Measurements from ENCODE around the gene CAMK2A.

The CAMK2A gene

GRCh38 chr5:150184990-150185912 is 104.3 kb downstream of the CAMK2A start:
- DNase-seq (ENCODE audit: low spot score in 2 of 2) = no peak
- Histone ChIP-seq H3K27me3 (ENCODE audit: low read depth) (no peaks in the 10 kb centered on the region), H3K36me3 (replicated peaks) (no peaks in the 10 kb centered on the region), H3K9me3 (no peaks in the 10 kb centered on the region), H3K4me3 (no peak overlapping the region), H3K4me1 (no peaks in the 10 kb centered on the region)
- in situ Hi-C loops (cut with MboI; ENCODE audit: low sequenced_read_pairs) = no loop called here

GRCh38 chr5:150184006-150184405 is 105.6 kb downstream of the CAMK2A start:
- Histone ChIP-seq H3K36me3 (replicated peaks) (no peaks in the 10 kb centered on the region), H3K4me3 (no peak overlapping the region), H3K27me3 (ENCODE audit: low read depth) (no peaks in the 10 kb centered on the region), H3K4me1 (no peaks in the 10 kb centered on the region), H3K9me3 (no peaks in the 10 kb centered on the region)
- DNase-seq (ENCODE audit: low spot score in 2 of 2) = no peak
- in situ Hi-C loops (cut with MboI; ENCODE audit: low sequenced_read_pairs) = no loop called here

- H3K9me3 ChIP-seq = no peaks in the 10 kb centered on the region
Observed at GRCh38 chr5:150183436-150183835, 106.1 kb downstream of the CAMK2A start.

GRCh38 chr5:150182774-150183173 is 106.8 kb downstream of the CAMK2A start:
- no peaks in the 10 kb centered on the region for H3K36me3 ChIP-seq (replicated peaks)
- H3K27me3 ChIP-seq (ENCODE audit: low read depth) = no peaks in the 10 kb centered on the region
- H3K4me3 ChIP-seq = no peak overlapping the region
- H3K9me3 ChIP-seq = no peaks in the 10 kb centered on the region
- no peaks in the 10 kb centered on the region for H3K4me1 ChIP-seq
- in situ Hi-C loops (cut with MboI; ENCODE audit: low sequenced_read_pairs) = no loop called here
- DNase-seq (ENCODE audit: low spot score in 2 of 2) = no peak

More at GRCh38 chr5:150183436-150183835, 106.1 kb downstream of the CAMK2A start:
- no peak for DNase-seq (ENCODE audit: low spot score in 2 of 2)
- no peaks in the 10 kb centered on the region for H3K36me3 ChIP-seq (replicated peaks)
- H3K27me3 ChIP-seq (ENCODE audit: low read depth) = no peaks in the 10 kb centered on the region
- H3K4me3 ChIP-seq = no peak overlapping the region
- H3K4me1 ChIP-seq = no peaks in the 10 kb centered on the region
- in situ Hi-C loops (cut with MboI; ENCODE audit: low sequenced_read_pairs) = no loop called here

GRCh38 chr5:150181766-150182545 is 107.6 kb downstream of the CAMK2A start:
- in situ Hi-C loops (cut with MboI; ENCODE audit: low sequenced_read_pairs) = no loop called here
- H3K4me3 ChIP-seq = no peak overlapping the region
- H3K9me3 ChIP-seq = no peaks in the 10 kb centered on the region
- no peaks in the 10 kb centered on the region for H3K36me3 ChIP-seq (replicated peaks)
- no peaks in the 10 kb centered on the region for H3K27me3 ChIP-seq (ENCODE audit: low read depth)
- H3K4me1 ChIP-seq = no peaks in the 10 kb centered on the region
- no peak for DNase-seq (ENCODE audit: low spot score in 2 of 2)

GRCh38 chr5:150181027-150181426 is 108.5 kb downstream of the CAMK2A start:
- DNase-seq (ENCODE audit: low spot score in 2 of 2) = no peak
- in situ Hi-C loops (cut with MboI; ENCODE audit: low sequenced_read_pairs) = no loop called here
- no peak overlapping the region for H3K4me3 ChIP-seq

GRCh38 chr5:150180241-150181026 is 109.1 kb downstream of the CAMK2A start:
- Histone ChIP-seq H3K4me3 (no peak overlapping the region), H3K27me3 (ENCODE audit: low read depth) (no peaks in the 10 kb centered on the region), H3K4me1 (no peaks in the 10 kb centered on the region), H3K9me3 (no peaks in the 10 kb centered on the region), H3K36me3 (replicated peaks) (no peaks in the 10 kb centered on the region)
- no peak for DNase-seq (ENCODE audit: low spot score in 2 of 2)
- in situ Hi-C loops (cut with MboI; ENCODE audit: low sequenced_read_pairs) = no loop called here

More at GRCh38 chr5:150181027-150181426, 108.5 kb downstream of the CAMK2A start:
- Histone ChIP-seq H3K4me1 (no peaks in the 10 kb centered on the region), H3K36me3 (replicated peaks) (no peaks in the 10 kb centered on the region), H3K27me3 (ENCODE audit: low read depth) (no peaks in the 10 kb centered on the region), H3K9me3 (no peaks in the 10 kb centered on the region)

- no peak for DNase-seq (ENCODE audit: low spot score in 2 of 2)
- Histone ChIP-seq H3K36me3 (replicated peaks) (no peaks in the 10 kb centered on the region), H3K4me3 (no peak overlapping the region)
Observed at GRCh38 chr5:150179019-150179620, 110.5 kb downstream of the CAMK2A start.

GRCh38 chr5:150178262-150178661 is 111.3 kb downstream of the CAMK2A start:
- H3K4me1 ChIP-seq = no peaks in the 10 kb centered on the region
- in situ Hi-C loops (cut with MboI; ENCODE audit: low sequenced_read_pairs) = no loop called here
- H3K36me3 ChIP-seq (replicated peaks) = no peaks in the 10 kb centered on the region
- H3K4me3 ChIP-seq = no peak overlapping the region
- no peaks in the 10 kb centered on the region for H3K9me3 ChIP-seq
- DNase-seq (ENCODE audit: low spot score in 2 of 2) = no peak
- H3K27me3 ChIP-seq (ENCODE audit: low read depth) = no peaks in the 10 kb centered on the region

More at GRCh38 chr5:150179019-150179620, 110.5 kb downstream of the CAMK2A start:
- no peaks in the 10 kb centered on the region for H3K9me3 ChIP-seq
- H3K27me3 ChIP-seq (ENCODE audit: low read depth) = no peaks in the 10 kb centered on the region
- in situ Hi-C loops (cut with MboI; ENCODE audit: low sequenced_read_pairs) = no loop called here
- no peaks in the 10 kb centered on the region for H3K4me1 ChIP-seq

- in situ Hi-C loops (cut with MboI; ENCODE audit: low sequenced_read_pairs) = no loop called here
- Histone ChIP-seq H3K27me3 (ENCODE audit: low read depth) (no peaks in the 10 kb centered on the region), H3K36me3 (replicated peaks) (no peaks in the 10 kb centered on the region), H3K9me3 (no peaks in the 10 kb centered on the region), H3K4me3 (no peak overlapping the region), H3K4me1 (no peaks in the 10 kb centered on the region)
- no peak for DNase-seq (ENCODE audit: low spot score in 2 of 2)
Observed at GRCh38 chr5:150177721-150178120, 111.9 kb downstream of the CAMK2A start.

- no peaks in the 10 kb centered on the region for H3K27me3 ChIP-seq (ENCODE audit: low read depth)
- H3K4me3 ChIP-seq = no peak overlapping the region
- DNase-seq (ENCODE audit: low spot score in 2 of 2) = no peak
- in situ Hi-C loops (cut with MboI; ENCODE audit: low sequenced_read_pairs) = no loop called here
- H3K4me1 ChIP-seq = no peaks in the 10 kb centered on the region
- no peaks in the 10 kb centered on the region for H3K36me3 ChIP-seq (replicated peaks)
- H3K9me3 ChIP-seq = no peaks in the 10 kb centered on the region
Observed at GRCh38 chr5:150176745-150177477, 112.7 kb downstream of the CAMK2A start.

GRCh38 chr5:150175536-150175935 is 114.0 kb downstream of the CAMK2A start:
- no peaks in the 10 kb centered on the region for H3K4me1 ChIP-seq
- H3K4me3 ChIP-seq = no peak overlapping the region
- in situ Hi-C loops (cut with MboI; ENCODE audit: low sequenced_read_pairs) = no loop called here
- no peaks in the 10 kb centered on the region for H3K36me3 ChIP-seq (replicated peaks)
- no peaks in the 10 kb centered on the region for H3K27me3 ChIP-seq (ENCODE audit: low read depth)
- peak; percentile 17 to 58 for DNase-seq (ENCODE audit: low spot score in 2 of 2)
- H3K9me3 ChIP-seq = no peaks in the 10 kb centered on the region

GRCh38 chr5:150175076-150175475 is 114.5 kb downstream of the CAMK2A start:
- Histone ChIP-seq H3K36me3 (replicated peaks) (no peaks in the 10 kb centered on the region), H3K4me3 (no peak overlapping the region), H3K9me3 (no peaks in the 10 kb centered on the region), H3K4me1 (no peaks in the 10 kb centered on the region), H3K27me3 (ENCODE audit: low read depth) (no peaks in the 10 kb centered on the region)
- in situ Hi-C loops (cut with MboI; ENCODE audit: low sequenced_read_pairs) = no loop called here
- no peak for DNase-seq (ENCODE audit: low spot score in 2 of 2)

Data from HAP-1 (cell line).